DLD1 (cell line): Measurements from ENCODE around the gene STON2.
"Not testable (repeated sequence)": the region's sequence is repeated elsewhere in the genome, so short reads cannot be mapped to it uniquely, and the experiment has no call there.

ENCODE experiments used
- in situ Hi-C: cut with HindIII; loops from 2 replicates; pipeline ENCODE4 v1.10.0; 2017; ENCODE audit warnings: low sequenced_read_pairs

The STON2 gene, protein sequence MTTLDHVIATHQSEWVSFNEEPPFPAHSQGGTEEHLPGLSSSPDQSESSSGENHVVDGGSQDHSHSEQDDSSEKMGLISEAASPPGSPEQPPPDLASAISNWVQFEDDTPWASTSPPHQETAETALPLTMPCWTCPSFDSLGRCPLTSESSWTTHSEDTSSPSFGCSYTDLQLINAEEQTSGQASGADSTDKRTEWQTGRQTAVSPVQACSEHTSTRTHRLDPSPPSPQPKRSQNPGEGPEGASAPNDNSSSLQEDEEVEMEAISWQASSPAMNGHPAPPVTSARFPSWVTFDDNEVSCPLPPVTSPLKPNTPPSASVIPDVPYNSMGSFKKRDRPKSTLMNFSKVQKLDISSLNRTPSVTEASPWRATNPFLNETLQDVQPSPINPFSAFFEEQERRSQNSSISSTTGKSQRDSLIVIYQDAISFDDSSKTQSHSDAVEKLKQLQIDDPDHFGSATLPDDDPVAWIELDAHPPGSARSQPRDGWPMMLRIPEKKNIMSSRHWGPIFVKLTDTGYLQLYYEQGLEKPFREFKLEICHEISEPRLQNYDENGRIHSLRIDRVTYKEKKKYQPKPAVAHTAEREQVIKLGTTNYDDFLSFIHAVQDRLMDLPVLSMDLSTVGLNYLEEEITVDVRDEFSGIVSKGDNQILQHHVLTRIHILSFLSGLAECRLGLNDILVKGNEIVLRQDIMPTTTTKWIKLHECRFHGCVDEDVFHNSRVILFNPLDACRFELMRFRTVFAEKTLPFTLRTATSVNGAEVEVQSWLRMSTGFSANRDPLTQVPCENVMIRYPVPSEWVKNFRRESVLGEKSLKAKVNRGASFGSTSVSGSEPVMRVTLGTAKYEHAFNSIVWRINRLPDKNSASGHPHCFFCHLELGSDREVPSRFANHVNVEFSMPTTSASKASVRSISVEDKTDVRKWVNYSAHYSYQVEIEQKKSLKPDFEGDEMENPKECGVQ

DNA sequence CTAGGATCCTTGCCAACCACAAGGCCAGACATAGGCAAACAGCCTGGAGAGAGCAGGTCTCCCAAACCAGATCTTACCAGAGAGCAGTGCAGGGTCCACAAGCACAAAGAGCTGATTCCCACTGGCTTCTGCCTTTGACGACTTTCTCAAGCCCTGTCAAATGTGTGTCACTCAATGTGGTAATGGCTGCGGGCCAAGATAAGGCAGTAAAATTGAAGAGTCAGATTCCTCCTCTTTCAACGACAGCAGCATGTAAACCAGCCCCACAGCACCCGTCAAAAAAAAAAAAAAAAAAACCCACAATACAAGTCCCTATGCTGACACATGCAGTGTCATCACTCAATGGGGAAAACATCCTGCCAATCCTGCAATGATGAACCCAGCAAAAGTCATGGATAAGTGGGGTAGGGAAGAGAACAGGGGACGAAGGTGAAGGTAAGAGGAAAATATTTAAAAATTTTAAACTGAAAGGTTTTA, at the start of gene STON2:
STON2 (minus strand) TSS at position 123 of the 477 bp plus-strand sequence. CDS start 1,942 bp downstream, outside the sequence.
- in situ Hi-C loops, result no loop called here

DNA sequence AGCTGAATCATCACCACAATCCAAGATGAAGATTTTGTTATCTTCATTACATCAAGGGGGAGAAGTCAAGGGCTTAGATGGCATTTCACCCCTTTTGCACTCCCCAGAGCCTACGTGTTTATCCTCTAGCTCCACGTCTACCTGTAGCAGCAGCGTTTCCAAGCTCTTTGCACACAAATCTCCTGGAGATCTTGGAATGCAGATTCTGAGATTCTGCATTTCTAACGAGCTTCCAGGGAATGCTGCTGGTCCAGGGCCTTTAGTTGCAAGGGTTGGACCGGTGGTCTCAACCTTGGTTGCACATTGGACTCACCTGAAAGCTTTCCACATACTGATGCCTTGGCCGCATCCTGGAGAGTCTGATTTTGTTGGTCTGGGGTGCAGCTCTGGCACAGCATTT, 49.5 kb upstream of the STON2 start:
- in situ Hi-C loops, result no loop called here

DNA sequence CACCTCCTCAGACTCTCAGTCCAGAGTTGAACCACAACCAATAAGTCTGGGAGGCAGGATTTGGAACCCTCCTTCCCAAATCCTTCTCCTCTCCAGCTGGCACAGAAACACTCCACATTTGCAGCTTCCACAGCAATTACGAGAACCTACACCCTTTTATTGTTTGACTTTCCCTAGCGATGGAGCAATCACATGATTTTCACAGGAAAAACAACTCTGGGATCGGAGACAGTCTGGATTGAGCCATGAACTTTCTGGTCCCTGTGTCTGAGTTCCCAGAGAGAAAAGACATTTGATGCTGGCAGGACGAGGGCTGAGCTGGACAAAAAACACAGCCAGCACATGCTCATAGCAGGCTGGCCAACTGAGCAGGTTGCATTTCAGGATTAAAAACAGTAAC, 49.0 kb upstream of the STON2 start:
- in situ Hi-C loops, result no loop called here

DNA sequence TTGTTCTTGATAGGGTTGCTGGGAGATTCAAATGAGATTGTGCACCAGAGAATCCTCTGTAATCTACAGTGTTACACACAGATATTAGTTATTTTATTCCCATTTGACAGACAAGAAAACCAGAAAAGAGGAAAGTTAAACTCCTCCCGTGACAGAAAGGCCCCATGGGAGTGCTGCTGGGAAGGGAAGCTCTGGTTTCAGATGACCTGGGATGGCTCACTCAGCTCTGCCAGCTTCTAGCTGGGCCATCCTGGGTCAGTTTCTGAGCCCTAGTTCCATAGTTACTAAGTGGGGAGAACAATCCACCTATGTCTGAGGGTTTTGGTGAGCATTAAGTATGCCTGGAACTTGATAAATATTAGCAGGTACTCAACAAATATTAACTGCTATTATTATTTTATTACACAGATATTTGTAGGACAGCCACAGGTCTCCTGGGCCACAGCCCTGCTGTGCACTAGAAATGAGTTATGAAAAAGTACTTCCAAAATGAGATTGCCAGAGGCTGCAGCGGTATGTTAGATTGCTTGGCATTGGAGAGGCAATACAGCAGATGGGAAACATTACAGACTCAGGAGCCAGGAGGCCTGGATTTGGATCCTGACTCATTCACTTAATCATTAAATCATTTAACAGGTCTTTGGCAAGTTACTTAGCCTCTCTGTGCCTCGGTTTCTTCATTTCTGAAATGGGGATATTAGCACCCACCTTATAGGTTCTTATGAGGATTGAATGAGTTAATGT, 47.1 kb upstream of the STON2 start:
- in situ Hi-C loops, result no loop called here

DNA sequence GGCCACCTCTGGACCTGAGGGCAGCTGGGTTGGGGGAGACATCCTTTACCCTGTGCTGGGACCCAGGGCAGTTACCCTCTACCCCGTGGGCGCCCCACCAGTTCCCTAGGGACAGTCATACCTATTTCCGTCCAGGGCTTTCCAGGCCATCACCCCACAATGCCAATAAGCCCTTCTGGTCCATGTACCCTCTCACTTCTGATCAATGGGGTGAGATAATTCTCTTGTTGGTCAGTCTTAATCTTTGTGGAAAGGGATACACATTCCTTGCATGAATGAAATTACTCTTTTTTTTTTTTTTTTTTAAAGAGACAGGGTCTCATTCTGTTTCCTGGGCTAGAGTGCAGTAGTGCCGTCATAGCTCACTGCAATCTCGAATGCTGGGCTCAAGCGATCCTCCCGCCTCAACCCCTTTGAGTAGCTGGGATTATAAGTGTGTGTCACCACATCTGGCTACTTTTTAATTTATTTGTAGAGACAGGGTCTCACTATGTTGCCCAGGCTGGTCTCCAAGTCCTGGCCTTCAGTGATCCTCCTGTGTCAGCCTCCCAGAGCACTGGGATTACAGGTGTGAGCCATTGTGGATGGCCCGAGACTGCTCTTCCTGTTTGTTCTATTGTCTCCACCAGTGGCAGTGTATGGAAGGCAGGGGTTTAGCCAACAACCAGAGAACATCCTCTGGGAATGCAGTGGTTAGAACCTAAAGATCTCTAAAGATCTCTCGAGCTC, 46.3 kb upstream of the STON2 start:
- in situ Hi-C loops, result no loop called here

DNA sequence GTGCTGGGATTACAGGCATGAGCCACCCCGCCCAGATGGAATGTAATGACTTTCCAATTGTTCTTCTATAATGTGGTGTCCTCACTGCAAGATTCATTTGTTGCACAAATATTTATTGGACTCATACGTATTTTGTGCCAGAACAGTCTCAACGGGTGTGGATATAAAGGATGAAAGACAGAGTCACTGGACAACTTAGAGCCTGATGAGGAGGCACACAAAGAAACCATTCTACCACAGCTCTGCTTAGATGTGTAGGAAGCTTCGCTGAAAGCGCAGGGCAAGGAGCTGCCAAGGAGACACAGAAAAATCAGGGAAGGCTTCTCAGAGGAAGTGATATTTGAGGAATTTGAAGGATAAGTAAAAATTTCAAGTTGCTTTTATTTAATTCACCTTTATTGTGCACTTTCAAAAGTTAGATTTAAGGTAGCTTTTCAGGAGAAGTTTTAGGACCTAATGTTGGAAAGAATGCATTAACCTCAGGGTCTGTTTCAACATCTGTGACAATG, 41.6 kb upstream of the STON2 start:
- in situ Hi-C loops, result loop anchor here (5.0 kb wide), 1 partner anchor 174 kb away; no protein-coding TSS in a partner anchor

DNA sequence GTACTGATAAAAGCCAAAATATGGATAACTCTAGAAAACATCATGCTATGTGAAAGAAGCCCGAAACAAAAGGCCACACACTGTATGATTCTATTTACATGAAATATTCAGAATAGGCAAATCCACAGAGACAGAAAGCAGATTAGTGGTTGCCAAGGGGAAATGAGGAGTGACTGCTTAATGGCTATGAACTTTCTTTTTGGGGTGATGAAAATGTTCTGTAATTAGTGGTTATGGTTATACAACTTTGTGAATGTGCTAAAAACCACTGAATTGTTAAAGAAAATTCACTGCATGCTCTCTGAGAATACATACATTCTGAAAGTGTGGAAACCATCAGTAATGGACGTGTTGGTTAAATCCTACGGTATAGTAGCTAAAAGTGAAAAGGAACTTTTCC, 39.9 kb upstream of the STON2 start:
- in situ Hi-C loops, result loop anchor here (5.0 kb wide), 1 partner anchor 173 kb away; no protein-coding TSS in a partner anchor

DNA sequence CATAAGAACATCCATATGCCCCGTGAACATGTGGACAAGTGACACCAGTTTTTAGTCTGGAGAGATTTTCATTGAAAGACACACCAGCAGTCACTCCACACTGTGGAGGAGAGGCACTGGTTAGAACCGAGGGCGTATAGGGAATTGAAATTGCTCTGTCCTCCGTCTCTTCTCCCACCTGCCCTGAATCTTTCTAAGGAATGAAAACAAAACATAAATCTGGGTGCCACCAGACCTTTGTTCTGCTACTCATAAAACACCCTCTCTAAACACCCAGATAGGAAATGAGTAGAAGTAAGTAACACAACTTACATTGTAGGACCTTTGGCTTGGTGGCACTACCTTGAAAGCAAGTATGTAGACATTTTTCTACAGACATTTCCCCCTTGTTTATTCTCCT, 37.1 kb upstream of the STON2 start:
- in situ Hi-C loops, result no loop called here

DNA sequence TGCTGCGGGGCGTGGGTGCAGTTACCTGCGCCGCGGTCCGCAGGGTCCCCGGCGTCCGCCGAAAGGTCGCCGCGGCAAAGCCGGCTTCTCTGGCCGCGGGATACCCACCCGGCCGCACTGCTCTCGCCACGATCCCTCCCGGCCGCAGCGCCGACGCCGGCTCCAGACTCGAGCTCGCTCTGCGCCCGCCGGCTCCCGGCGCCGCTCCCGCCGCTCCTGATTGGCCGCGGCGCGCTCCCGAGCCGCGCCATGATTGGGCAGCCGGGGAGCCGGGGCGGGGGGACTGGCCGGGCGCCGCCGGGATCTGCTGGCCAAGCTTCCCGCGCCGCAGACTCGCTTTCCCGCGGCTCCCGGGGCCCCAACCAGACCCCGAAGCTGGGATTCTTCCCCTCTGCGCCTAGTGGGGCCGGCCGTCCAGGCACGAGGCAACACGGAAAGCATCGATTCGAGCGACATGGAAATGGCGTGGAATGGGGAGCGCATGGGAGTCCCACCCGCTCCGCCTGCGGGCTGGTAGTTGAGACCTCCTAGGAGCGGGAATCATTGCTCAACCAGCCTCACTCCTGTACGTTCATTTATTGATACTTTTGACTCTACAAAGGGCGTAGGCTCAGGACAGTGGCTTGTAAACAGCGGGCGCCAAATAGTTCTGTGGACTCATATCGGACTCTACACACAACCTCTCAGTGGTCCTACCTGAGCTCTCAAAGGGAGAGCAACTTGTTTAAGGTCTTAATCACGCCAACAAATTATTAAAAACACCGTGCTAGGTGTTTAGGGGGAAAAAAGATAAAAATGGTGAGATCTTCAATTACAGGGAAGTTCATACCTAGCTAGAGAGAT, 36.4 kb upstream of the STON2 start:
- in situ Hi-C loops, result no loop called here

DNA sequence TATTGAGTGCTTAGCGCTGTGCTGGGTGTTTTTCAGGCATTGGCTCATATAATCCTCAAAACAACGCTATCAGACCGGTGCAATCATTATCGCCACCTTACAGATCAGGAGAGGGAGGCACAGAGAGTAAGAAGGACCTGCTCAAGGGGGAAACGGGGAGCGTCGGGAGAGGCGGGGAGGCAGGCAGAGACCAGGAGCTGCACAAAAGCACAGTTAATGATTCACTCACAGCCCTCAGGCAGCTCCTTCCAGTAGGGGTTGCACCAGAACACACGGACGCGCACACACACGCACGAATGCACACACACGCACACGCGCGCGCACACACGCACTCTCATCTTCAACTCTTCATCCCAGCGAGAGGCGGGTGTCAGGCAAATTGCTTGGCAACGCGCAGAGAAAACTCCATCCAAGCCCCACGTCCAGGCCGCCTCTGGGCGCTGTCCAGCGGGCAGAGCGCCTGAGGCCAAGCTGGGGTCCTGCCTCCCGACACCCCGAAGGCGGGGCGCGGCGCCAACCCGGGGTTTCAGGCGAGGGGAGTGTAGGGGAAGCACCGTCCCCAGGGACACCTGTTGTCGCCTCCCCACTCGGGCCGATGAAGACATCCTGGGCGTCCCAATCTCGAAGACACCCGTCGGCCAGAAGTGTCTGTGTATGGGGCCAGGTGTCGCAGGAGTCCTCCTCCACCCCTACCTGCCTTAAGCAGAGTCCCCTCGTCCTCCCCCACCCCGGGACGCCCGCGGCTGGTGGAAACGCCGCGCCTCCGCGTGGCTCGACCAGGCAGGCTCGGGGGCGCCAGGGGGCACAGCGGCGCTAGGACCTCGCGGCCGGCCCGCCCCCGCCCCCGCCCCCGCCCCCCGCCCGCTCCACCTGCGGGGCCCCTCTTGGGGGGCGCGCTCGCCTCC, 35.5 kb upstream of the STON2 start:
- in situ Hi-C loops, result no loop called here

DNA sequence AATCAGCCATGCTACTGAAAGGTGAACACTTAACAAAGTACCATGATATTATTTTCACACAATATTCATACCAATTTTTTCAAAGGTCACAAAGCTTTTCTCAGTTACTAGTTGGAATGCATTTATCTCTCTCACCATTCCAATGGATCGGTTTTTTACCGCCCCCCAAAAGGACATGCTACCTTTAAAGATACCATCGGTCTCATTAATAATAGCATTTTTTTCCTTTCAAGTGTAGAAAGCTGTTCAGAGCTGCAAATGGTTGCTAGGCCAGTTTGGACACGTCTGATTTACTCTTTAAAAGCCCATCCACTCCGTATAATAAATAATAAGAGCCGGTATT, 34.9 kb upstream of the STON2 start:
- in situ Hi-C loops, result no loop called here

DNA sequence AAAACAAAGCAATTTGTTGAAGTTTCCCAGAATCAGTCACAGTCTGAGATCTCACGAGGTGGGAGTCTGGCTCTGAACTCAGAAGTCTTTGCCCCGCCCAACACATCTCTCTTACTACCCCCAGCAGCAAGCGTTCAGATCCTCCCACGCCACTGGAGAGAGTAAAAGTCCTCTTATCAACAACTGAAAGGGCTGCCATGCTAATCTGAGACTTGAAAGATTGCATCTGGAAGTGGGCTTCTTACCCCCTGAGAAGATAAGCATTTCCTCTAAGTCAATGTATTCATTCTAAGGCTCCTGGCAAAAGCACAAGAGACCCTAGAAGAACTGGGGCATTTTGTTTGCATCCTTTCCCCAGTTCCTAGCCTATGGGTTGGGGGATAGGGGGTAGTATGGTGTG, 34.1 kb upstream of the STON2 start:
- in situ Hi-C loops, result no loop called here

DNA sequence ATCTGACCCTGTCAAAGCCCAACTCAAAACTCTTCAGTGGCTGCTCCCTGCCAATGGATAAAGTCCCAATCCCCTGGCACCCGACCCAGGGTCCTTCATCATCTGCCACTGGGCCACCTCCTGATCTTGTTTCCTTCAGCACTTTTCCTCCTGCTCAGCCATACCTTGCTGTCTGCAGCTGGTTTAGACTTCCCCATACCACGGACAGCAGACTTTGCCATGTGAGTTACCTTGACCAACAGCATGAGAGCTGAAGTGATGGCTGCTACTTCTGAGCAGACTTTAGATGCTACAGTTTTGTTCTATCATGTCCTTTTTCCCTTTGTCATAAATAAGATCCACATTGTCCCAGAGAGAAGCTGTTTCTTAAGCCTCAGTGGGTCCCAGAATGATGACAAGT, 33.3 kb upstream of the STON2 start:
- in situ Hi-C loops, result no loop called here

DNA sequence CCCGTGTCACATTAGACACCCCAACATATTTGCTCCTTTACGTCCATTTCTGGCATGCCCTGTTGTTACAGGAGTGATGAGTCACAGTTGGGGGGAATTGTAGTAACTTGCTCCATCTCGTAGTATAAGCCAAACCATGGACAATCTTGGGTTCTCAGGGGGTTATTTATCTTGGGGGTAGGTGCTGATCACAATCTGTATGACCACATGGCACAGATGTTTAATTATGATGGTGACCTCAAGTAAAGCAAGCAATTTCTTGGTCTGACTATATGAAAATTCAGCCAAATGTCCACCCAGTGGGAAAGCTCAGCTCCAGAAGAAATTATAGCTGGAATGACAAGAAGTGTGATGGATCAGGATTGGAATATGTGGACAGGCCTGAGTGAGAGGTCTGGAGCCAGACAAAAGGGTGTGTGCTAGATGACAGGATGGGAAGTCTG, 32.1 kb upstream of the STON2 start:
- in situ Hi-C loops, result no loop called here

DNA sequence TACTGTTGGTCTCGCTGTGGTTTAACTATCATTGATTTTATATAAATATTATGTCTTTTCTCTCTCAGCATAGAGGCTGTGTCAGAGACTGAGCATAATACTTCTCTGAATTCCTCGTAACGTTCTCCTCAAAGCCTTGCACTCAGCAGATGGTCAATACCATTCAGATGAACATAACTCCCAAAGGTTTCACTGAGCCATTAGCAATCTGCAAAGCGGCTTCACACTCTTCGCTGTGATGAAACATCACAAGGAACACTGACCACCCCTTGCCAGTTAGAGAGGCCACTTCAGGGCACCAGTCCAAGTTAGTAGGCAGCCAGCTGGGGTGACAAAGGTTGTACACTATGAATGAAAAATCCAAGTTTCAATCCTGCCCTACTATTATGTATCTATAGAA, 30.1 kb upstream of the STON2 start:
- in situ Hi-C loops, result no loop called here

DNA sequence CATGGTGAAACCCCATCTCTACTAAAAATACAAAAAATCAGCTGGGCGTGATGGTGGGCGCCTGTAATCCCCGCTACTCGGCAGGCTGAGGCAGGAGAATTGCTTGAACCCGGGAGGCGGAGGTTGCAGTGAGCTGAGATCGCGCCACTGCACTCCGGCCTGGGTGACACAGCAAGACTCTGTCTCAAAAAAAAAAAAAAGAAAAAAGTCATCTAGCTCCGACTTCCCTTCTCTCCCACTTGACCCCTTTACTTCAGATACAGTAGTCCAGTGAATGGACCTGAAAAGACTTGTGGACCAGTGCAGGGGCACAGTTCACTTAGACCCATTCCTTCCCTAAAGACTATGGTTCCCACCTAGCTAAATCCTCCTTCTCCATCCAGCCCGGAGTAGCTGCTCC, 29.6 kb upstream of the STON2 start:
- in situ Hi-C loops, result not testable (repeated sequence)

DNA sequence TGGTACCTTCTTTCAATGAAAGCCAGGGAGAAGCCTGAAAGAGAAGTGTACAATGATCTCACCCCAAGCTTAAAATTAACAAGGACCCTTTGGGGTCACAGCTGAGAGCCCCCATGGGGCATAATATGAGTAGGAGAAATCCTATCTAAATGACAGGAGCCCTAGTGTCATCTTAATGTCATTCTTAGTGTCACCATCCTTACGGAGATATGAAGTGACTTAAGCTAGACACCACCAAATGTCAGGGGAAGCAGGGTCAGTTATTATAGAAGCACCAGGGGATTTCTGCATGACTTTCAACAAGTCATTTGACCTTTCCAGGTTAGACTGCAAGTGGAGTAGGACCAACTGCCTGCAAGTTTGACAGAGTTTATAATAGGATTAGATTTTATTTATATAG, 28.9 kb upstream of the STON2 start:
- in situ Hi-C loops, result no loop called here
